ENCODE results near the gene ANKEF1.

DNA sequence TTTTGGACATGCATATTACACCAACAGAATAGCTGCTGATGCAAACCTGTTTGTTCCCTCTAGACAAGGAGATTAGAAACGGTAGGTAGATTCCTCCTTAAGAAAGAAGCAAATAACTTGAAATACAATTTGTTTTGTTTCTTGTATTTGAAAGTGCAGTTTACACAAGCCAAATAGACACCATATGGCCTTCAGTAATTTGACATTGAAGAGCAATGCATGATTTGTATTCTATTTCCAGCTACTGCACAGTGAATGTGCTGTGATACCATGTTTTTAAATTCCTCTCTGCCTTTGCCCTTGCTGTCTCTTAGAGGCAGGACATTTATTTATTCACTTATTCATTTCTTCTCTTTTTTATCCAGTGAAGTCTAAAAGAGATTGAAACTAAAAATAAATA is 31.9 kb upstream of the ANKEF1 start:
- TF ChIP-seq, protein P1, sequence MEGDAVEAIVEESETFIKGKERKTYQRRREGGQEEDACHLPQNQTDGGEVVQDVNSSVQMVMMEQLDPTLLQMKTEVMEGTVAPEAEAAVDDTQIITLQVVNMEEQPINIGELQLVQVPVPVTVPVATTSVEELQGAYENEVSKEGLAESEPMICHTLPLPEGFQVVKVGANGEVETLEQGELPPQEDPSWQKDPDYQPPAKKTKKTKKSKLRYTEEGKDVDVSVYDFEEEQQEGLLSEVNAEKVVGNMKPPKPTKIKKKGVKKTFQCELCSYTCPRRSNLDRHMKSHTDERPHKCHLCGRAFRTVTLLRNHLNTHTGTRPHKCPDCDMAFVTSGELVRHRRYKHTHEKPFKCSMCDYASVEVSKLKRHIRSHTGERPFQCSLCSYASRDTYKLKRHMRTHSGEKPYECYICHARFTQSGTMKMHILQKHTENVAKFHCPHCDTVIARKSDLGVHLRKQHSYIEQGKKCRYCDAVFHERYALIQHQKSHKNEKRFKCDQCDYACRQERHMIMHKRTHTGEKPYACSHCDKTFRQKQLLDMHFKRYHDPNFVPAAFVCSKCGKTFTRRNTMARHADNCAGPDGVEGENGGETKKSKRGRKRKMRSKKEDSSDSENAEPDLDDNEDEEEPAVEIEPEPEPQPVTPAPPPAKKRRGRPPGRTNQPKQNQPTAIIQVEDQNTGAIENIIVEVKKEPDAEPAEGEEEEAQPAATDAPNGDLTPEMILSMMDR (IDR thresholded peaks at IDR 0.05), result no peak
- TF ChIP-seq ZFX (IDR thresholded peaks at IDR 0.05; ENCODE audit: borderline replicate concordance), result no peak

Measured in 22Rv1 (cell line).